NB4 (cell line): ENCODE data around the gene CLDND2.

Experiments
- POLR2A ChIP-seq: IDR thresholded peaks from 2 replicates; pipeline ENCODE4 v1.6.1; 2011; ENCODE audit warnings: mild to moderate bottlenecking; ENCODE audit not compliant: insufficient read length; ENCODE audit errors: extremely low read depth
- TF ChIP-seq, protein P1 (sequence below): IDR thresholded peaks from one replicate; pipeline ENCODE4 v1.5.1; 2012; ENCODE audit warnings: low read depth, low read length
- TF ChIP-seq, protein P2 (sequence below): IDR thresholded peaks from 2 replicates; pipeline ENCODE4 v1.6.1; 2011; ENCODE audit warnings: low read depth, low read length

DNA sequence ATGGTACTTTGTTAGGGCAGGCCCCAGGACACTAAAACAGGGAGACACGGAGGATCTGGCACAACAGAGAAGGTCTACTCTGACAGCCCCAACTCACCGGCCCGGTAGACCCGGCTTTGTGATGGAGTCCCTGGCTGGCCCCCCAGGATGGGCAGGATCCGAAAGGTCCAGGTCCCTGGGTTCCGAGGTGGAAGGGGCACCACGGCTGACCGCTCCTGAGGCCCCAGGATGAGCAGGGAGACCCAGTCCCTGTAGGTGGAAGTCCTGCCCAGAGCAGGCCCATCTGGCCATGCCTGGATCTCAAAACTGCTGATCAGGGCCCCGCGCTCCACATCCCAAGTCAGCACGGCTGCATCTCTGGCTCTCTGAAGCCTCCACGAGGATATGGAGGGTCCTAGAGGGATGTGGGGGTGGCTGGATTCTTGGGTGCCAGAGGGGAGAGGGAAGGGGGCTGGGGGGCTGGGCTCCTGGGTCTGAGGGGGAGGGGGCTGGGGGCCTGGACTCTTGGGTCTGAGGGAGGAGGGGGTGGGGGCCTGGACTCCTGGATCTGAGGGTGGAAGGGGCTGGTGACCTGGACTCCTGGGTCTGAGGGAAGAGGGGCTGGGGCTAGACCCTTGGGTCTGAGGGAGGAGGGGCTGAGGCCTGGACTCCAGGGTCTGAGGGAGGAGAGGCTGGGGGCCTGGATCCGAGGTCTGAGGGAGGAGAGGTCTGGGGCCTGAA is 31.5 kb downstream of the CLDND2 start:
- TF ChIP-seq, protein P1, sequence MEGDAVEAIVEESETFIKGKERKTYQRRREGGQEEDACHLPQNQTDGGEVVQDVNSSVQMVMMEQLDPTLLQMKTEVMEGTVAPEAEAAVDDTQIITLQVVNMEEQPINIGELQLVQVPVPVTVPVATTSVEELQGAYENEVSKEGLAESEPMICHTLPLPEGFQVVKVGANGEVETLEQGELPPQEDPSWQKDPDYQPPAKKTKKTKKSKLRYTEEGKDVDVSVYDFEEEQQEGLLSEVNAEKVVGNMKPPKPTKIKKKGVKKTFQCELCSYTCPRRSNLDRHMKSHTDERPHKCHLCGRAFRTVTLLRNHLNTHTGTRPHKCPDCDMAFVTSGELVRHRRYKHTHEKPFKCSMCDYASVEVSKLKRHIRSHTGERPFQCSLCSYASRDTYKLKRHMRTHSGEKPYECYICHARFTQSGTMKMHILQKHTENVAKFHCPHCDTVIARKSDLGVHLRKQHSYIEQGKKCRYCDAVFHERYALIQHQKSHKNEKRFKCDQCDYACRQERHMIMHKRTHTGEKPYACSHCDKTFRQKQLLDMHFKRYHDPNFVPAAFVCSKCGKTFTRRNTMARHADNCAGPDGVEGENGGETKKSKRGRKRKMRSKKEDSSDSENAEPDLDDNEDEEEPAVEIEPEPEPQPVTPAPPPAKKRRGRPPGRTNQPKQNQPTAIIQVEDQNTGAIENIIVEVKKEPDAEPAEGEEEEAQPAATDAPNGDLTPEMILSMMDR, result no peak
- TF ChIP-seq, protein P2, sequence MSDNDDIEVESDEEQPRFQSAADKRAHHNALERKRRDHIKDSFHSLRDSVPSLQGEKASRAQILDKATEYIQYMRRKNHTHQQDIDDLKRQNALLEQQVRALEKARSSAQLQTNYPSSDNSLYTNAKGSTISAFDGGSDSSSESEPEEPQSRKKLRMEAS, result no peak
- no peak for TF ChIP-seq POLR2A
